ENCODE results near the gene C1QTNF6. TPM values are rescaled to one million over a fixed set of nuclear protein-coding genes. Genes with fewer than 3 reads are reported as not detected.

The C1QTNF6 gene
- polyA plus RNA-seq, 1 of the 3 experiments (the other 2 are of a cell fraction): 47.7 TPM

GRCh38 chr22:37164505-37164887, 23.6 kb downstream of the C1QTNF6 start:
- Histone ChIP-seq H3K9me3 (no peaks in the 10 kb centered on the region), H3K4me1 (ENCODE audit: control insufficient read depth in 1 of 2, insufficient read depth in 2 of 2, low read depth in 1 of 2, low read length in 1 of 2) (peaks cover 0 to 17% of the 10 kb centered on the region in 2 experiments; a peak in 1 of 4 replicates), H3K27ac (ENCODE audit: low read depth in 2 of 2, low read length in 1 of 2) (no peak overlapping the region; a peak in 1 of 4 replicates), H3K27me3 (ENCODE audit: insufficient read depth) (no peaks in the 10 kb centered on the region), H3F3A (replicated peaks; ENCODE audit: insufficient read depth) (no peaks in the 10 kb centered on the region), H3K36me3 (replicated peaks in 1 of 2; ENCODE audit: control insufficient read depth in 1 of 2, insufficient read depth in 2 of 2, low read length in 1 of 2) (no peaks in the 10 kb centered on the region), H2AFZ (ENCODE audit: low read depth) (no peak overlapping the region), H3K4me2 (no peak overlapping the region), H3K9me2 (no peaks in the 10 kb centered on the region), H3K4me3 (ENCODE audit: low read depth in 2 of 2, low read length in 1 of 2) (no peak overlapping the region), H3K79me2 (ENCODE audit: insufficient read depth) (no peaks in the 10 kb centered on the region), H4K20me1 (ENCODE audit: insufficient read depth) (no peaks in the 10 kb centered on the region), H3K9ac (no peak overlapping the region)
- 50% methylated on average over 3 of the region's 5 CpGs for WGBS (ENCODE audit: low lambda C conversion rate)
- DNase-seq: no peak
- TF ChIP-seq POLR2AphosphoS5 (IDR thresholded peaks at IDR 0.05; ENCODE audit: low read depth, low read length): no peak
- no peak for TF ChIP-seq IRF3 (IDR thresholded peaks at IDR 0.05; ENCODE audit: low read depth, low read length)
- no peak for TF ChIP-seq RXRA (IDR thresholded peaks at IDR 0.05; ENCODE audit: borderline replicate concordance, low read depth)
- TF ChIP-seq SMC3 (IDR thresholded peaks at IDR 0.05; ENCODE audit: low read depth, low read length): no peak
- TF ChIP-seq SIN3A (IDR thresholded peaks at IDR 0.05; ENCODE audit: borderline replicate concordance, low read depth, low read length): no peak
- no peak for TF ChIP-seq FOSL2 (IDR thresholded peaks at IDR 0.05; ENCODE audit: borderline replicate concordance, low read depth)
- no peak for TF ChIP-seq YY1 (IDR thresholded peaks at IDR 0.05; ENCODE audit: low read depth)
- TF ChIP-seq FOXJ3 (CRISPR knock-in tag; IDR thresholded peaks at IDR 0.05): no peak
- no peak for TF ChIP-seq FOXM1 (IDR thresholded peaks at IDR 0.05; ENCODE audit: low read depth)
- no peak for TF ChIP-seq NFIC (IDR thresholded peaks at IDR 0.05; ENCODE audit: borderline replicate concordance)
- TF ChIP-seq RCOR1 (IDR thresholded peaks at IDR 0.05; ENCODE audit: low read length): no peak
- no peak for TF ChIP-seq ZBTB33 (IDR thresholded peaks at IDR 0.05; ENCODE audit: borderline replicate concordance, low read depth)
- TF ChIP-seq REST (IDR thresholded peaks at IDR 0.05; ENCODE audit: low read depth, low read length): no peak
- no peak for TF ChIP-seq NRF1 (IDR thresholded peaks at IDR 0.05; ENCODE audit: low read depth, low read length)
- no peak for TF ChIP-seq CHD2 (IDR thresholded peaks at IDR 0.05; ENCODE audit: low read length, partially characterized antibody)
- no peak for TF ChIP-seq MAX (IDR thresholded peaks at IDR 0.05; ENCODE audit: low read depth)
- no peak for TF ChIP-seq PBX3 (IDR thresholded peaks at IDR 0.05)
- no peak for TF ChIP-seq TAF1 (IDR thresholded peaks at IDR 0.05; ENCODE audit: borderline replicate concordance, low read depth, low read length)
- no peak for TF ChIP-seq EZH2phosphoT487 (IDR thresholded peaks at IDR 0.05; ENCODE audit: borderline replicate concordance, low read depth)
- ChIA-PET POLR2A (no interaction called here), CTCF (interaction anchor here (8.0 kb wide), 1 partner anchor 35 kb away, joined by 156 read pairs; no protein-coding TSS in a partner anchor)
